Neuronal stem cell (in vitro differentiated cells): Measurements from ENCODE around the gene SULT1E1.

Experiments used
- DNase-seq: peaks from one replicate; pipeline ENCODE4 v3.0.0-alpha.2; 2013; ENCODE audit warnings: low spot score
- H2AFZ ChIP-seq: one replicate; pipeline ENCODE4 v1.6.1; 2013; ENCODE audit warnings: mild to moderate bottlenecking, low read length, inconsistent platforms
- H2AK5ac ChIP-seq: 2 replicates; pipeline ENCODE4 v1.6.1; 2013; ENCODE audit warnings: low read depth, mild to moderate bottlenecking, inconsistent platforms, low read length, moderate library complexity, mixed read lengths
- H2BK120ac ChIP-seq: 2 replicates; pipeline ENCODE4 v1.6.1; 2013; ENCODE audit warnings: low read depth, mild to moderate bottlenecking, inconsistent platforms, low read length, moderate library complexity, mixed read lengths
- H2BK12ac ChIP-seq: one replicate; pipeline ENCODE4 v1.6.1; 2013; ENCODE audit warnings: low read length, inconsistent platforms
- H2BK15ac ChIP-seq: 2 replicates; pipeline ENCODE4 v1.6.1; 2013; ENCODE audit warnings: mild to moderate bottlenecking, low read length, inconsistent platforms, mixed read lengths
- H2BK5ac ChIP-seq: one replicate; pipeline ENCODE4 v1.6.1; 2013; ENCODE audit warnings: inconsistent platforms, mild to moderate bottlenecking, low read length, moderate library complexity
- H3K14ac ChIP-seq: one replicate; pipeline ENCODE4 v1.6.1; 2013; ENCODE audit warnings: low read length, inconsistent platforms
- H3K18ac ChIP-seq: 2 replicates; pipeline ENCODE4 v1.6.1; 2013; ENCODE audit warnings: low read length, inconsistent platforms
- H3K23ac ChIP-seq: 2 replicates; pipeline ENCODE4 v1.6.1; 2013; ENCODE audit warnings: low read depth, mild to moderate bottlenecking, mixed read lengths, low read length, inconsistent platforms; ENCODE audit not compliant: poor library complexity
- H3K27ac ChIP-seq: replicated peaks from 3 replicates; pipeline ENCODE4 v1.5.1; 2013; ENCODE audit warnings: low read length, inconsistent platforms
- H3K27me3 ChIP-seq, 3 experiments: 2 replicates each; pipeline ENCODE4 v1.6.1; 2013; ENCODE audit warnings: low read length in 3 of 3, mild to moderate bottlenecking in 2 of 3, inconsistent platforms in 1 of 3, low read depth in 1 of 3, mixed read lengths in 1 of 3, moderate library complexity in 1 of 3; ENCODE audit not compliant: control insufficient read depth in 3 of 3, insufficient read depth in 3 of 3
- H3K36me3 ChIP-seq, 2 donors: replicated peaks in 1 of 2; 2 replicates each; pipeline ENCODE4 v1.6.1; 2013; ENCODE audit warnings: low read length in 2 of 2; ENCODE audit not compliant: control insufficient read depth in 2 of 2, insufficient read depth in 2 of 2
- H3K4ac ChIP-seq: 2 replicates; pipeline ENCODE4 v1.6.1; 2013; ENCODE audit warnings: inconsistent platforms, mild to moderate bottlenecking, low read length, moderate library complexity
- H3K4me1 ChIP-seq, 2 donors: 1 replicate in 1 of 2; 2 replicates in 1 of 2; pipeline ENCODE4 v1.6.1; 2013; ENCODE audit warnings: low read length in 2 of 2, low read depth in 1 of 2; ENCODE audit not compliant: control insufficient read depth in 2 of 2, insufficient read depth in 1 of 2
- H3K4me2 ChIP-seq: one replicate; pipeline ENCODE4 v1.6.1; 2013; ENCODE audit warnings: mild to moderate bottlenecking, low read length, inconsistent platforms; ENCODE audit not compliant: insufficient read depth, poor library complexity, severe bottlenecking
- H3K4me3 ChIP-seq, 2 donors: 2 replicates each; pipeline ENCODE4 v1.5.1; 2013; ENCODE audit warnings: low read length in 2 of 2, mild to moderate bottlenecking in 2 of 2, inconsistent platforms in 1 of 2, moderate library complexity in 1 of 2
- H3K79me1 ChIP-seq: one replicate; pipeline ENCODE4 v1.6.1; 2013; ENCODE audit warnings: low read depth, mild to moderate bottlenecking, inconsistent platforms, low read length, moderate library complexity
- H3K9ac ChIP-seq: one replicate; pipeline ENCODE4 v1.6.1; 2013; ENCODE audit warnings: mild to moderate bottlenecking, low read depth, low read length, inconsistent platforms; ENCODE audit not compliant: poor library complexity
- H3K9me3 ChIP-seq, 2 donors: replicated peaks in 1 of 2; 2 replicates each; pipeline versions ENCODE3 to v1.6.1; 2013; ENCODE audit warnings: low read length in 2 of 2, mild to moderate bottlenecking in 2 of 2, inconsistent platforms in 1 of 2, low read depth in 1 of 2, mixed read lengths in 1 of 2, moderate library complexity in 1 of 2; ENCODE audit not compliant: control insufficient read depth in 2 of 2, insufficient read depth in 1 of 2
- H4K8ac ChIP-seq: one replicate; pipeline ENCODE4 v1.6.1; 2013; ENCODE audit warnings: low read depth, mild to moderate bottlenecking, inconsistent platforms, low read length, moderate library complexity
- H4K91ac ChIP-seq: one replicate; pipeline ENCODE4 v1.6.1; 2013; ENCODE audit warnings: low read length, low read depth, mild to moderate bottlenecking, inconsistent platforms; ENCODE audit not compliant: poor library complexity
- WGBS, 2 donors: extraction: QIAGEN DNeasy Blood & Tissue Kit; methylation state at CpG; one replicate each; pipeline ENCODE4 v1.1.7; 2013; ENCODE audit warnings: missing lambda C conversion rate in 2 of 2, mixed read lengths in 1 of 2; ENCODE audit not compliant: insufficient read length in 2 of 2, insufficient replicate concordance in 1 of 2; ENCODE audit errors: extremely low coverage in 2 of 2; 5-methylcytosine and 5-hydroxymethylcytosine counted together

SULT1E1 gene

DNA sequence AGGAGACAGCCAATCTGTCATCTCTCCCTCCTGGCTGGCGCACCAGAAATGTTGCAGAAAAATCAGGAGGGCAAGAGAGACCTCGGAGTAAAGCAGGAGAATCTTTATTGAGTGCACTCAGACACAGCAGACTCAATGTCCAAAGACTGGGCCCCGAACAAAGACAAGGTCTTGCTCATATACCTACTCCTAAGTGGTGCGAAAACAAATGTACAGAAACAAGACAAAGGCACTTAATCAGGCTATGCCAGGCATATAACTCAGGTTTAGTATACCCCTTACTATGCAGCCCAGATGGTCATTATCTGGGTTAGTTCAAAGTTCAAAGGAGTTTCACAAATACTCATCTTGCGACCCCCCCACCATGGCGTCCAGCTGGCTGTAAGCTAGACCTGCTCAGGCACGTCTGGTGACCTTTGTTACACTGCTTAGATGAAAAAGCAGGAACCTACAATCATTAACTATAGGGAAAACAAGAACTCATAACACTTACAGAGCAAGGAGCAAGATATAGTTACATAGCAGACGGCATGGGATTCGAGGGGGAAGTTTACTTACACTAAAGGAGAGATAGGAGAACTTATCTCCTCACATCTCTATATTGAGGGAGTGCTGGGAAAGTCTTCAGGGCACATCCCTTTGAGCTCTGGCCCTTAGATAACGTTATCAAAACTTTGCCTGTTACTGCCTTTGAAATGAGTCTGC is 27.5 kb downstream of the SULT1E1 start:
- Histone ChIP-seq H3K4me2 (no peak overlapping the region), H3K14ac (no peak overlapping the region), H3K9me3 (no peaks in the 10 kb centered on the region), H2BK12ac (no peak overlapping the region), H3K27me3 (no peaks in the 10 kb centered on the region), H3K18ac (no peak overlapping the region), H3K4me3 (no peak overlapping the region), H3K9ac (no peak overlapping the region), H3K23ac (no peak overlapping the region), H4K8ac (no peak overlapping the region), H2BK5ac (no peak overlapping the region), H3K4me1 (peaks cover 0 to 2% of the 10 kb centered on the region in 2 donors), H4K91ac (no peak overlapping the region), H3K4ac (no peak overlapping the region), H2BK15ac (no peak overlapping the region), H3K27ac (no peak overlapping the region), H3K36me3 (no peaks in the 10 kb centered on the region), H3K79me1 (no peaks in the 10 kb centered on the region), H2BK120ac (no peak overlapping the region), H2AFZ (no peak overlapping the region), H2AK5ac (no peak overlapping the region)
- WGBS, 2 donors: no CpG with 5 or more reads among the region's 10 CpGs
- DNase-seq: no peak

DNA sequence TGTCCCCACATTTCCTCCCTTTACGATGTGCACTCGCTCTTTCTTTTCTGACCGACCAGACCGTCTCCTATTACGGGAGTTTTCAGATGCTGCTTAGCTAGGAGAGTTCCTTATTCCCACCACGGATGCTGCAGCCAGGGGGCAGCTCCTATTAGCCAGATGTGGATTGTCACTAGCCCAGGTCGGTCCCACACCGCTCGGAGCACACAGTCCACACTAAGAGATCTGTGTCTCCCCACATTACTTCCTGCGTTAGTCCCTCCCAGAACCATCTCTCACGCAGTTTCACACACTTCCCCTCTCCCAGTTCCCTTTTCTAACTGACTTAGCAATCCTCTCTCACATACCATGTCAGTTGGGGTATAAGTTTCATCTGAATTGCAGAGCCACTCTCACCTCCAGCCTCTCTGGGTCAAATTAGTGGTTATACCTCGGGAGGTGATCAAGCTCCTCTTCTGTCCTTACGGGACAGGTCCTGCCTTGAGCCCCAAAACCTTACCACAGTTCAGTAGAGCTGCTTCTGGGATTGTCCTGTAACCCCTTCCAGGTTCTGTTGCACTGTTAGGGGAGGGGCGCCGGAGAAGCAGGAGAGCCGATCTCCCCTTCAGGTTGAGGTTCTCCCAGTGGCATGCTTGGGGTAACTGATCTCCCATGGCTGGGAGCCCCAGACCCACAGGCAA is 28.2 kb downstream of the SULT1E1 start:
- H3K27me3 ChIP-seq: no peaks in the 10 kb centered on the region

DNA sequence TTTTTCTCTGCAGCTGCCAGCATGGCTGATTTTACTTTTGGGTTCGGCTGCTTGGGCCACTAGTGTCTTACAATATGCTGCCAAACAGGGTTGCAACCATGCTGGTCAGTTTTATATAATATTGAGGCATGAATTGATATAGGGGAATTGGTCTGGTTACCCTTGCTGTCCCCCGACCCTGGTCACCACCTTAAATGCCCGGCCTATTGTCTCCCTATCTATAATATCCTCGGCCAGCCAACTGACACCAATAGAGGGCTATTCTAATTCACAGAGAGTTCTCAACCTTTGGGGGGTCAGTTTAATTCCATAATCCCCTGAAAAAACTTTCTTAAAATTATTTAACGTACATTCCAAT is 28.7 kb downstream of the SULT1E1 start:
- Histone ChIP-seq H2BK5ac (peak overlapping the region; percentile 25), H3K4me2 (no peak overlapping the region), H2AK5ac (no peak overlapping the region), H2BK120ac (no peak overlapping the region), H3K18ac (no peak overlapping the region), H4K91ac (no peak overlapping the region), H3K9me3 (no peaks in the 10 kb centered on the region), H4K8ac (no peak overlapping the region), H3K14ac (peak overlapping the region; percentile 84), H3K4ac (no peak overlapping the region), H2AFZ (no peak overlapping the region), H3K27me3 (no peaks in the 10 kb centered on the region), H3K36me3 (no peaks in the 10 kb centered on the region), H3K27ac (no peak overlapping the region), H3K79me1 (no peaks in the 10 kb centered on the region), H2BK12ac (no peak overlapping the region), H3K23ac (no peak overlapping the region), H3K4me1 (peaks cover 0 to 2% of the 10 kb centered on the region in 2 donors), H2BK15ac (no peak overlapping the region), H3K4me3 (no peak overlapping the region), H3K9ac (no peak overlapping the region)
- no peak for DNase-seq
- WGBS, 2 donors: no CpG with 5 or more reads among the region's 5 CpGs

More for the DNA sequence above, 28.2 kb downstream of the SULT1E1 start:
- Histone ChIP-seq H3K27ac (no peak overlapping the region), H4K91ac (no peak overlapping the region), H2BK120ac (no peak overlapping the region), H3K36me3 (no peaks in the 10 kb centered on the region), H2AK5ac (no peak overlapping the region), H2BK15ac (no peak overlapping the region), H3K4me1 (peaks cover 0 to 2% of the 10 kb centered on the region in 2 donors), H3K23ac (no peak overlapping the region), H2AFZ (no peak overlapping the region), H3K9me3 (no peaks in the 10 kb centered on the region), H3K14ac (no peak overlapping the region), H4K8ac (no peak overlapping the region), H2BK5ac (peak overlapping the region; percentile 25), H3K79me1 (no peaks in the 10 kb centered on the region), H3K4me3 (no peak overlapping the region), H3K18ac (no peak overlapping the region), H3K9ac (no peak overlapping the region), H3K4me2 (no peak overlapping the region), H3K4ac (no peak overlapping the region), H2BK12ac (no peak overlapping the region)
- WGBS, 2 donors: no CpG with 5 or more reads among the region's 16 CpGs
- DNase-seq: no peak

DNA sequence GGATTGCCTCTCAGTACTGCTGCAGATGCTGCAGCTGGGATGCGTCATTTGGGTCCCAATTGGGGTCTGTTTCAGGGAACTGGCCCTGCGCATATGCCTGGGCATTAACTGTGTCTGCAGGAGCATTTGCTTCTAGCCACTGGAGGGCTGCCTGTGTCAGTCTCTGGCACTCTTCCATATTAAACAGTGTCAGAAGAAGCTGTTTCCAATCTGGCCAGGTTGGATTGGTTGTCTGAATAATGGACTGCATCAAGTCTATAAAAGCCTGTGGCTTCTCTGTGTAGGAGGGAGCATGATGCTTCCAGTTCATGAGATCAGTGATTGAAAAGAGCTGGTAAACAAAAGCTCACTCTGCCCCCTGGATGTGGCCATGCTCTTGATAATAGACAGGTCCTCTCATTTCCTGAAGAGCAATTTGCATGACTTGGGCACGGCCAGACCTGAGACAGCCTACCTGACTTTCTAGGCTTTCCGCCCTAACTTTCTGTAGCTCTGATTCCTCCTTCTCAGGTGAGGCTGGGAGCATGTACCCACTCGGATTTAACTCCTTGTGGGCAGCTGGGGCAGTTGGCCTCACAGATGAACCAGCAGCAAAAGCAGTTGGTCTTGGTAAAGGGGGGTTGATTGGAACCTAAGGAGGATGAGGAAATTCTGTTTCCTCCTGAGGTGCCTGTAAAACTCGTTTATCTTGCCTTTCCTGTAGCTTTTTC is 29.2 kb downstream of the SULT1E1 start:
- no peak overlapping the region for H2BK120ac ChIP-seq
- peak overlapping the region; percentile 16 for H2BK12ac ChIP-seq
- no peaks in the 10 kb centered on the region for H3K27me3 ChIP-seq
- no CpG with 5 or more reads among the region's 6 CpGs for WGBS, 2 donors
- H3K9ac ChIP-seq: no peak overlapping the region
- no peak overlapping the region for H2AFZ ChIP-seq
- no peak overlapping the region for H4K91ac ChIP-seq
- H3K14ac ChIP-seq: peak overlapping the region; percentile 84
- no peak for DNase-seq
- no peaks in the 10 kb centered on the region for H3K36me3 ChIP-seq
- H4K8ac ChIP-seq: no peak overlapping the region
- H3K79me1 ChIP-seq: no peaks in the 10 kb centered on the region
- no peak overlapping the region for H2BK15ac ChIP-seq
- H3K18ac ChIP-seq: no peak overlapping the region
- H3K23ac ChIP-seq: no peak overlapping the region
- H2AK5ac ChIP-seq: no peak overlapping the region
- no peaks in the 10 kb centered on the region for H3K9me3 ChIP-seq
- H3K27ac ChIP-seq: no peak overlapping the region
- no peak overlapping the region for H3K4me2 ChIP-seq
- H3K4me1 ChIP-seq: peaks cover 0 to 2% of the 10 kb centered on the region in 2 donors
- H3K4ac ChIP-seq: no peak overlapping the region
- H3K4me3 ChIP-seq: no peak overlapping the region
- H2BK5ac ChIP-seq: peak overlapping the region; percentile 25
